Left kidney (tissue), 2 donors: ENCODE results near the gene CAPG. TPM values are rescaled to one million over a fixed set of nuclear protein-coding genes. Genes with fewer than 3 reads are reported as not detected.
"Not testable (repeated sequence)": the region's sequence is repeated elsewhere in the genome, so short reads cannot be mapped to it uniquely, and the experiment has no call there.

Source experiments
- DNase-seq: peaks from one replicate; pipeline ENCODE4 v3.0.0-alpha.2; 2013
- polyA plus RNA-seq: library from polyadenylated mRNA; unstranded; fragments of 120-200 nt; gene quantifications from one replicate; pipeline ENCODE4 v1.2.1, GENCODE V29; 2013; ENCODE audit not compliant: insufficient read length

The CAPG gene
- polyA plus RNA-seq, 1 donor = 81.7 TPM

DNA sequence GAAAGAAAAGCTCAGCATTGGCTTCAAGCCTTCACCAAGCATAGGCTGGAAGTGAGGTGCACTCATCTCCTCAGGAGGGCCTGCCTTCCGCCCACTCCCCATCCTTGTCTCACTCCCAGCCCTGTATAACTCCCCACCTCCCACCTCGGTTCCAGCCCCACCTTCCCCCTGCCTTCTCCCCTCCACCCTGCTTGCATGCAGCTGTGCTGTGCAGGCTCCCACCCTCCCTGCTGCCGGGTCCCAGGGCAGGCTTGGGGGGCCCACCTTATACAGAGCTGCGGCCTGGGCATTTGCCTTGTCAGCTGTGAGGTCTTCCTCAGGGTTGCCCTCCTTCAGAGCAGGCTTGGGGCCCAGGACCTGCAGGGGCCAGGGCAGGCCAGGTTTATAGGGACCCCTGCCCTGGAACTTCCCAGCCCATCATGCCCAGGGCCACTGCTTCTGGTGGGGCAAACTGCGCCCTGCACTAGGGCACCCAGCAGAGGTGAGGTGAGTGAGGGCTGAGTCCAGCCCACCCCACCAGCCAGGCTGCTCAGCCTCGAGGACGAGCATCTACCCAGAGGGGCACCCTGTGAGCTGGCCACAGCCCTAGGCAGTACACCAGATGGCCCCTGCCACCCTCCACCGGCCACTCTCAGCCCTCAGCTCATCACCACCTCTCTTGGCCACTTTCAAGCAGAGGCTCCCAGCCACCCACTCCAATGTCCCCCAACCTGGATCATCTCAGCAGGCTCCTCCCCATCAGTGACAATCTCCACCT lies 11.6 kb downstream of the CAPG start:
- no peak for DNase-seq

DNA sequence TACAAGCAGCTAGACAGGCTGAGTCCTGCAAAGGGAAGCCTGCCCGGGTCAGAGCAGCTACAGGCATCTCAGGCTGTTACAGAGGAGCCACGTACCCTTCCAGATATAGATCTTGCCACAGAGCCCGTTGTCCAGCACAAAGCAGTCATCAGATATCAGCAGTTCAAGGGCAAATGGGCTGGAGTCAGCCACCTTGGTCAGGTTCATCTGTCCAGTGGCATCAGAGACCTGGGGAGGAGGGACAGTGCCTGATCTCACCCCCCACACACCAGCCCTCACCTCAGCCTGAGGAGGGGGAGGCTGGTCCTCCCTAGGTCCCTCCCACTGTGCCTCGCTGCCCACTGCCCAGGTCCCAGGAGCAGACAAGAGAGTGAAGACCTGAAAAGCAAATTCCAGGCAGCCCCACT lies 12.2 kb downstream of the CAPG start:
- no peak for DNase-seq

DNA sequence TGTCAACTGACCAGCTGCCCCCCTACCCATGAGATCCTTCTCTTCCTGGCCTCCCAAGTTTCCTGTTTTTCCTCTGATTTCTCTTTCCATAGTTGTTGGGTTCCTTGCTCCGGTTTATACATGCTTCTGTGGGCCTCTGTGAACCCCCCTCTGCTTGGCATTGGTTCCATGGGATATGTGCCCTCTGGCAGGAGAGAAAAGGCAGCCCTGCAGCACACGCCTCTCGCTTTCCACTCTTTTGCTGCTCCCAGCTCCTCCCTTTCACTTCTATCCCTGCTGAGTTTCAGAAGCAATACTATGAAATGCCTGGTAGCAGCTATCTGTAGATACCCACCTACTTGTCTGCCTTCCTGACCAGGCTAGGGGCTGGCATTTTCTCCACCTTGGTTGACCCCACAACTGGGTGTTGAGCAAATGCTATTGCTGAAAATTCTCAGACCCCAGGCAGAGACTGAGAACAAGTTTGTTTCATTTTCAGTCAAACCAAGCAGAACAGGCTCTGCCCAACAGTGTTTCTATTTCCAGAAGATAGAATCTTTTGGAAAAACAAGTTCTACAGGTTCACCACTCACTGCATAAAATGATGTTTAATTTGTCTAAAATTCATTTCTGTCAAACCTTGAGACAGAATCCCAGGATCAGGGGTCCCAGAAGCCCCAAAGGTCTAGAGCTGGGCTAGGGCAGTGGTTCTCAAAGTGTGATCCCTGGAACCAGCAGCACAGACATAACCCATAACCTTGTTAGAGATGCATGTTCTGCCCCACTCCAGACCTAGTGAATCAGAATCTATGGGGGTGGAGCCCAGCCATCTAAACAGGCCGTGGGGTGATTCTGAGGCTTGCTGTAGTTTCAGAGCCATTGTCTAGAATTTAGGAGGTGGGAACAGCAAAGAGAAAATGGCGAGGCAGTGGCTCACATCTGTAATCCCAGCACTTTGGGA lies 13.4 kb downstream of the CAPG start:
- no peak for DNase-seq

DNA sequence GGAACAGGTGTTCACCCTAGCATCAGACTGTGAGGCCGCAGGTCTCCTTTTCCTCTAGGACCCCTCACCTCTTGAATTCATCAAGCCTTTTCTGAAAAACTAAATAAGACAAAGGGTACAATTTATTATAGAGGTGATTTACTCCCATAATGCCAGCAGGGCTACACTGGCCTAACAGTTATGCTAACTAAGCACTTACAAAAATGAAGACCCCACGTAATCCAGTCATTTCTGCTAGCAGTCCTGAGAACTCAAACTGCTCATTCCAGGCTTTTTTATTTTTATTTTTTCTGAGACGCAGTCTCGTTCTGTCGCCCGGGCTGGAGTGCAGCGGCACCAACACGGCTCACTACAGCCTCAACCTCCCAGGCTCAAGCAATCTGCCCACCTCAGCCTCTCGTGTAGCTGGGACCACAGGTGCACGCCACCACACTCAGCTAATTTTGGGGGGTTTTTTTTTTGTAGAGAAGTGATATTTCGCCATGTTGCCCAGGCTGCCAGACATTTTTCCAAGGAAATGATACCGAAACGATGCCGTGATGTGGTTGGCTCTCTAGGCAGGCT lies 14.2 kb downstream of the CAPG start:
- DNase-seq = no peak

DNA sequence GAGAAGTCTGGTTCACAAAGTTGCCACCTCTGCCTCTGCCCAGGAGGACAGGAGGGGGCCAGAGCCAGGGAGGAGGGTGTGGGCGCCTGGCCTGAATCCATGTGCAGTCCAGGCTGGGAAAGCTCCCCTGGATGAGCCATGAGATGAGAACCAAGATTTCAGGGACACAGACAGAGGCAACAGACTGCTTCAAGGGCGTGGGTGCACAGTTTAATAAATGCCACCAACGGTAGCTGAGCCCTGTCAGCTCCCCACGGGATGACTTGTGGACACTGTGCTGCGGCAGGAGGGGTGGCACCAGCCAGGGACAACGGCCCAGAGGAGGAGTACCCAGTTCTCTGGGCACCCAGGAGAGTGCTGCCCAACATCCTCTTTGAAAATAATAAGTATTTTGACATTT lies 15.2 kb downstream of the CAPG start:
- no peak for DNase-seq

DNA sequence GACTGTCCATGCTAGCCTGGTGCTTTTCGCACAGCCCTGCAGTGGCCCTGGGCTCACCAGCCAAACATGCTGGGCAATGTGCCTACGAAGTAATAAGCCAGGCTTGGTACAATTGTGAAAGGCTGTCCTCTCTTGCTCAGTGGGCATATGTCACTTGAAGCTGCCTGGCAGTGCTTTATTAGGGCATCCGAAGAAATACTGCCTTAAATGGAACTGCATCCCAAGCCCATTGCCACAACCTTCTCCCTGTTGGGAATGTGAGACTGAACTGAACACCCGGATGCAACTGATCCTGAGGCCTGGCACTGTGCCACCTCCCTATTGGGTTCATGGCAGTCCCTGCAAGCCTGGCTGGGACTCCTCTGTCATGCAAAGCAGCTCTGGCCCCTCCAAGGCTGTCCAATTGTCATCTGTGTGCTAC lies 15.9 kb downstream of the CAPG start:
- DNase-seq = no peak

DNA sequence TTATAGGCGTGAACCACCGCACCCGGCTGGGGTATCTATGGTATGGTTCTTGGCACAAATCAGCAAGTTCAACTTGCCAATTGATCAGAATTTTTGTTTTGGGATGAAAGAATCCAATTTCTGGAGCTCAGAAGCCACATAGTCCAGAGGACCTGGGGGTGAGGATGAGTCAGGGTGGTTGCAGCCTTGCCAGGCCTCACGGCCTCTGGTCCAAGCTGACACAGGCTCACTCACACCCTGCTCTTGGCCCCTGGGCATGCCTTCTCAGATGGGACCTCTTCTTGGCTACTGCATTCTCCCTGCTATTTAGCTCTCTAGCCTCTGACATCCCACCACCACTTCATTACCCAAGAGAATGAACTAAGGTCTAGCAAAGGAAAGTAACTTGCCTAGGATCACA lies 16.3 kb downstream of the CAPG start:
- no peak for DNase-seq

DNA sequence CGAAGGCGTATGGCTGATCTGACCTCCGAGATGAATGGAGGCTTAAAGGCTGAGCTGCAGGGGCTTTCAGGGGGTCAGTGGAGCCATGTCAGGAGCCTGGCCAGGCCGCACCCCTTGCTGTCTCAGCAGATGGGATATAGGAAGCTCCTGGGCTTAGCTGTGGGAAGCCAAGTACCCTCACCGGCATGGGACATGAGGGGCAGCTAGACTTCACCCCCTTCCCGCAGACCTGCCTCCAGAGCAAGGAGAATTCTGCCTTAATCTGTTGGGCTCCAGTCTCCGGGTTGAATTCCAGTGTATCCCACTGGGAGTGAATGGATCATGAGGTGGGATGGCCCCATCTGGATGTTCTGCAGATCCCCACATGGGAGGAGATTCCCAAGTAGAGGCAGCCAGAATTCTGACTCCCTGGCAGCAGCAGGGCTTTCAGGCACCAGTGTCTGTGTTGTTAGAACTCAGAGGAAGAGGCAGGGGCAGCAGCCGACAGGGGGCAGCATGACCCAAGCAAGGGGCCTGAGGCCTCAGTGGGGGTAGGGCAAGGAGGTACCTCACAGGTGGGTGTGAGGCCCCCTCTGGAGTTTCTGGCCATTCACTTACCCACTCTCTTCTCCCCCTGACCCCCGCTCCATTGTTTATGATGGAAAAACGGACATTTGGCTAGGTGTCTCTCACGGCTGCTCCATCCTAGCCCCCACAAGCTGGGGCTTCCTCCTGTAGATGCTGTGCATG lies 19.1 kb downstream of the CAPG start:
- DNase-seq = no peak

DNA sequence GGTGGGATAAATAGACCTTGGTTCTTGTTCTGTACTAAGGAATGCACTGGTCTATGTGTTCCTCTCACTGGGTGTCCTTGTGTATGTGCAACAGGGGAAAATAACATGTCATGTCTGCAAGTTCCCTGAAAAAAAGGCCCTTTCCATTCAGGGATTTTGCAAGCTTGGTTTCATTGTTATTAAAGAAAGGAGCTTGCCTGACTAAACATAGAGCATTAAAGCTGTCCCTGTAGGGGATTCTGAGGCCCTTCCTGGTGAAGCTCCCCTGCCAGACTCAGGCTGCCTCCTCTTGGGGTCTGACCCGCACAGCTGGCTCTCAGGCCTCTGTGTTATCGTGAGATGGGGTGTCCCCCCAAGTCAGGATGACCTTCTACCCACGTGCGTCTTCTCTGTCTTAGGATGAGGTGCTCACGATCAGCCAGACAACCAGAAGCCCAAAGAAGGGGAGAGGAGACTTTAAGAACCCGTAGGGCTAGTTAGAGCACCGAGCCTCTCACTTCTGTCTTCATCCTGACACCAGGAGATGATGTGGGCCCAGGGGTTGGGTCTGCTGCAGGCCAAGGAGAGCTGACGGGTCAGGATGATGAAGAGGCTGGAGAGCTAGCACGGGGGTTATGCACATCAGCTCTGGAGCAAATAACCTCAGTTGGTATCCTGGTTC lies 21.2 kb downstream of the CAPG start:
- no peak for DNase-seq

DNA sequence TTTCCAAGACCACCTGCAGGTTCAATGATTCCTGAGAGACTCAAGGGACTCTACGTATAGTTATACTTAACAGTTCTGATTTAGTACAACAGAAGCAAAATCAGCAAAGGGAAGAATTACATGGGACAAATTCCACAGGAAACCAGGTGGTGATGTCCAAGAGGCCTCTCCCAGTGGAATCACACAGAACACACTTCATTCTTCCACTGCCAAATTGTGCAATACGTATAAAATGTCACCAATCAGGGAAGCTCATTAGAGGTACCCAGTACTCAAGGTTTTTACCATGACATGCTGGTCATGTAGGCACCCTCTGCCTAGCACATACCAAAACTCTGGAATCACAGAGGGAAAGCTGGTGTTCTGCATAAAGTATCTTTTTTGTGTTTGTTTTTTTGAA lies 22.4 kb downstream of the CAPG start:
- no peak for DNase-seq

DNA sequence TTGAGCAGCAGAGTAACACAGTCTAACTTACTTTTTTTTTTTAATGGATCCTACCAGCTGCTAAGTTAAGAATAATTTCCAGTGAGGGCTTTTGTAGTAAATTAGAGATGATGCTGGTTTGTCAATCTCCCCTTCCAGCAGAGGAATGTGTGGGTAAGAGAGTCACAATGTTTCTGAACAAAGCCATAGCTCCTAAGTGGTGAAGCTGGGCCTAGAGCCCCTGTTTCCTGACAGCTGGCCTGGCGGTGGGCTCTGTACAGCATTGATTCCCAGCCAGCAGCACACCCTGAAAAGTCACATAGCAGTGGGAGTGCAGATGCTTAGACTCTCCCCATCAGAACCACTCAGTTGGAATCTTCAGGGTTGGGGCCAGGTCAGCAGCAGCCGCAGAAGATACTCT lies 24.4 kb downstream of the CAPG start:
- no peak for DNase-seq

DNA sequence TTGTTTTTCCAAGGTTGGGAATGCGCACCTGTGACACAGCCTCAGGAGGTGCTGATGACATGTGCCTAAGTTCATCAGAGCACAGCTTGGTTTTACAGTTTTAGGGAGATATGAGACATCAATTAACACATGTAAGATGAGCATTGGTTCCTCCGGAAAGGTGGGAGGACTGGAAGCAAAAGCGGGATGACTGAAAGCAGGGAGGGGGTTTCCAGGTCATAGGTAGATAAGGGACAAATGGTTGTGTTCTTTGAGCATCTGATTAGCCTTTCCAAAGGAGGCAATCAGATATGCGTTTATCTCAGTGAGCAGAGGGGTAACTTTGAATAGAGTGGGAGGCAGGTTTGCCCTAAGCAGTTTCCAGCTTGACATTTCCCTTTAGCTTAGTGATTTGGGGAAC lies 26.3 kb downstream of the CAPG start:
- DNase-seq = no peak

DNA sequence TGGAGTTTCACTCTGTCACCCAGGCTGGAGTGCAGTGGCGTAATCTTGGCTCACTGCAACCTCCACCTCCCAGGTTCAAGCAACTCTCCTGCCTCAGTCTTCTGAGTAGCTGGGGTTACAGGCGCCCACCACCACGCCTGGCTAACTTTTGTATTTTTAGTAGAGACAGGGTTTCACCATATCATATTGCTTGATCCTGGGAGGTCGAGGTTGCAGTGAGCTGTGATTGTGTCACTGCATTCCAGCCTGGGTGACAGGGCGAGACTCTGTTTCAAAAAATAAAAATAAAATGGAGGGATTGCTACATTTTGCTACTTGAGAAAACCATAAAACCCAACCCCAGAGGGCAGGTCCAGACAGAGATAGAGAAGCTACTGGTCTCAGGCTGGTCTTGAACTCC lies 27.0 kb downstream of the CAPG start:
- DNase-seq = not testable (repeated sequence)

DNA sequence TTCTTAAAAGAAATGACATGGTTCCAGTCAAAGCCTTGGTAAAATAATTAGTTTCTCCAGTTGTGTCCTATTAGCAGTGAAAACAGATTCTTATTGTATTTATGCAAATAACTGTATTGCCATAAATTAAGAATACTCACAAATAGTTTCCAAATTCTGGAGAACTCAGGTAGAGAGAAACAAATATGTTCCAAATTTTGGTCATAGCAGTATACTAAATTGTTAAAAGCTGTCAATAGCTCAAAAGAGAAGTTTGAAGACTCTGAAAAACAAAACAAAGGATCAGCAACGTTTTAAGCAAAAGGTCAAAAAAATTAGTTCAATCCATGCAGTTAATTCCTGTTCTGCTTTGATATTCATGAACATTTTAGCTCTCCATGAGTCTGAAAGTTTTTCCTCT lies 30.1 kb downstream of the CAPG start:
- no peak for DNase-seq

DNA sequence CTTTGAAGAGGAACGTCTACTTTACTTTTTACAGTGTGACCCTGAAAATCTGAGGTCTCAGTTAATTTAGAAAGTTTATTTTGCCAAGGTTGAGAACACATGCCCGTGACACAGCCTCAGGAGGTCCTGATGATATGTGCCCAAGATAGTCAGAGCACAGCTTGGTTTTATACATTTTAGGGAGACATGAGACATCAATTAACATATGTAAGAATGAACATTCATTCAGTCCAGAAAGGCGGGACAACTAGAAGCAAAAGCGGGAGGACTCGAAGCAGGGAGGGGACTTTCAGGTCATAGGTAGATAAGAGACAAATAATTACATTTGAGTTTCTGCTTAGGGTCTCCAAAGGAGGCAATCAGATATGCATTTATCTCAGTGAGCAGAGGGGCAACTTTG lies 31.9 kb downstream of the CAPG start:
- no peak for DNase-seq

DNA sequence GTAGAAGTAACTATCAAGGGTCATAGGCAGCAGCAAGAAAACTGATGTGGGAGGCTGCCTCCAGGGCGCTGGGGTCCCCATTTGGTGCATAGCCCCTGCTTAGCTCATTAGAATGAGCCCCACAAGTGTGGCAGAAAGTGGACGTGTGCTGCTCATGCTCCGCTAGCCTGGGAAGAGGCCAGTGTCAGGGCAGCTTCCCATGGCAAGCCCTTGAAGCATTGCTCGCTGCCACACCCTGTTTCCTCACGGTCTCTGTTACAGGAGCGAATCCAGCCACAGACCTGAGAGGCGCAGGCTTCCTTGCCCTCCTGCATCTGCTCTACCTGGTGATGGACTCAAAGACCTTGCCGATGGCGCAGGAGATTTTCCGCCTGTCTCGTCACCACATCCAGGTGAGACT lies 33.1 kb downstream of the CAPG start:
- no peak for DNase-seq

DNA sequence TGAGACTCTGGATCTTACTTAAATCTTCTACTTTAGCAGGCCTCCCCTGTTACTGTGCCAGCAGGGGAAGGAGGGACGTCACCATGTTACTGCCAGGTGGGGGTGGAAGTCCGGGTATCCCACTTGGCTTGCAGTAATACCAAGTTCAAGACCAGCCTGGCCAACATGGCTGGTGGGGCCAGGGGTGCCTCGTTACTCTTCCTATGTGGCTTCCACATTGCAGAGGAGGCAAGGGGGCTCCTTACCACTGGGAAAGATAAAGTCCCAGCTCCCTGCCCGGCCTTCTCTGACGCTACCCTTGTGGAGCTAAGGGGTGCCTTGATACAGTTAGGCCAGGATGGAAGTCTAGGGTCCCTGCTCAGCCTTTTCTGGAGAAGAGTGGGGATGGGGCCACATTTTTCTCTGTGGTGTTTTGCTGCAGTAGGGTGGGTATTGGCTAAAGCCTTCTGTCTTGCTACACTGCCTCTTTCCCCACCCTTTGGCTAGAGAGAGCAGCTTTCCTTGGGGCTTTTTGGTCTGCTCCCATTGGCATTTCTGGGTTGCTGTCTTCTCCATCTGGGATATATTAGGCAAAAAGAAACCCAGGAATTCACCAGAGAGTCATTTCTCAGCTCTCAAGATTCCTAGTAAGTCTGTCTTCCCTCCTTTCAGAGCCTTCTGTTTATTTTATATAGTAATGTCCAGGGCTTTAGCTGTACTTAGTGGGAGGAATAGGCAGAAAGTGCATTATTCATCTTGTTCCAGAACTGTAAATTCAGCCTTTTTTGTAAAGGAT lies 33.7 kb downstream of the CAPG start:
- DNase-seq = no peak

DNA sequence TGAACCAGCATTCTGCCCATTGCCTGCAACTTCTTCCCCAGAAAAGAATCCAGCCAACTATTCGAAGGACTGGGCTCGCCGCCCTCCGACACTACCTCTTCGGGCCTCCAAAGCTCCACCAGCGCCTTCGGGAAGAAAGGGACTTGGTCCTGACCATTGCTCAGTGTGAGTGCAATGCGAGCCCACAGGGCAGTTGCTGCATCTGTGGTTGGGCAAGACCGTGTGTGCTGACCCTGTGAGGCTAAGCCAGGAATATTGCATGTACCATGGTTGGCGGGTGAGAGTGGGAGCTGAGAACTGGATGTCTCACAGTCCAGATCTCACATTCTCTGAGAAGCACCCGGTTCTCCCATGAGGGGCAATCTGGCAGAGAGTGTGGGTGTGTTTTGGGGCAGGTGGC lies 39.1 kb downstream of the CAPG start:
- no peak for DNase-seq

DNA sequence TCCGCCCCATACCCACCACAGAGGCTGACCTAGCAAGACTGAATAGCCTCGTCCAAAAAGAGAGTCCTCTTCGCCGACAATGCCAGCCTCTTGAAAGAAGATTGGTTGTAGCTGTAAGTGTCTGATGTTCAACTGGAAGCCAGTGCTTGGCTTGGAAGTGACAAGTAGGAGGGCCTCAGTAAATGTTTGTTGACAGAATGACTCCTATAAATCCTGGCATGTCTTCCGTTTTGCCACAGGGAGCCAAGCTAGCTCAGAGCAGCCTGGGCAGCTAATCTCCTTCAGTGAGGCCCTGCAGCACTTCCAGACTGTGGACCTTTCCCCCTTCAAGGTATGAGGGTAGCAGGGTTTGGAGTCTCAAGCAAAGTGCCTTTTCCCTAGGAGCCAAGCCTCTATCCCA lies 40.7 kb downstream of the CAPG start:
- no peak for DNase-seq

DNA sequence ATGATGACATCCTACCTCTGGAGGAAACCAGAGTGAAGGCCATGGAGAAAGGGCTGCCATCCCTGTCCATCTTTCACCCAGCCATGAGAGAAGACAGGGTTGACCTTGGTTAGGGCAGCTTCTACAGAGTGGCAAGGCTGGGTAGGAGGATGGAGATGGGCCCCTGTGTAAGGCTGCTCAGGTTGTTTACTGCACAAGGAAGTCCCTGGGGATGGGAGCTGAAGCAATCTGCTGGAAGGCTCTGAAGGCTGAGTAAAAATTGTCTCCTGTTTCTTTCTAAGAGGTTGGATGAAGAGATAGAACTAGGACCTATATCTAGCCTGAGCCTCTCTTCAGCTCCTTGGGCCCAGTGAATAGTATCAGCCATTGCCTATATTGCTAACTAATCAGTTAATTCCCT lies 41.2 kb downstream of the CAPG start:
- DNase-seq = no peak

DNA sequence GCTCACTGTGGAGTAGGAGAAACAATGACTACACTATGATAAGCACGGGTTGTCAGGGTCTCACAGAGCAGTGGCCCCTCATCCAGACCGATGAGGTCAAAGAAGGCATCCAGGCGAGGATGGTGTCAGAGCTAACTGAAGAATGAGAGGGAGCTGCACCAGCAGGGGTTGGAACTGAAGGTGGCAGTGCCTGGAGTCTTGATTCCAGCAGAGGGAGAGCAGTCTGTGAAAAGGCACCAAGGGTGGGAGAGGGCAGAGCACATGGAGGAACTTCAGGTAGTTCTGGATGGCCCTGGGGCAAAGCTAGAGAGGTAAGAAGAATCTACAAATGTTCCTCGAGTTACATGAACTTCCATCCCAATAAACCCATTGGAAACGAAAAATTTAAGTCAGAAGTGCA lies 43.0 kb downstream of the CAPG start:
- no peak for DNase-seq
